Colon (tissue), 2 donors: ENCODE measurements around the gene MAP7.
"Not testable (repeated sequence)": the region's sequence is repeated elsewhere in the genome, so short reads cannot be mapped to it uniquely, and the experiment has no call there.

Experiments
- FAIRE-seq: peaks from 2 replicates; lab custom pipeline; 2012; peaks lifted over from hg19 to GRCh38; lab: Jason Lieb, UNC
- donor health status: control.
- donor health status: control.

Gene MAP7

DNA sequence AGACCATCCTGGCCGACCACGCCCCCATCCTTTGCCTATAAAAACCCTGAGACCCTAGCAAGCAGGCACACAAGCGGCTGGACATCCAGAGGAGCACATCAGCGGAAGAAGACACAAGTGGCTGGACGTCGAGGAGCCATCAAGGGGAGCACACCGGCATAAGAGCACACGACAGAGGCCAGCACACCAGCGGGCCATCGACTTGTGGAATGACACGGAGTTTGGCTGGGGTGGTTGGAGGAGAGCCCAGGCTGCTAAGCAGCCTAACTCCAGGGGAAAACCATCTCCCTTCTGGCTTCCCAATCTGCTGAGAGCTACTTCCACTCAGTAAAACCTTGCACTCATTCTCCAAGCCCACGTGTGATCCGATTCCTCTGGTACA is 215.8 kb downstream of the MAP7 start:
- FAIRE-seq, result no peak

DNA sequence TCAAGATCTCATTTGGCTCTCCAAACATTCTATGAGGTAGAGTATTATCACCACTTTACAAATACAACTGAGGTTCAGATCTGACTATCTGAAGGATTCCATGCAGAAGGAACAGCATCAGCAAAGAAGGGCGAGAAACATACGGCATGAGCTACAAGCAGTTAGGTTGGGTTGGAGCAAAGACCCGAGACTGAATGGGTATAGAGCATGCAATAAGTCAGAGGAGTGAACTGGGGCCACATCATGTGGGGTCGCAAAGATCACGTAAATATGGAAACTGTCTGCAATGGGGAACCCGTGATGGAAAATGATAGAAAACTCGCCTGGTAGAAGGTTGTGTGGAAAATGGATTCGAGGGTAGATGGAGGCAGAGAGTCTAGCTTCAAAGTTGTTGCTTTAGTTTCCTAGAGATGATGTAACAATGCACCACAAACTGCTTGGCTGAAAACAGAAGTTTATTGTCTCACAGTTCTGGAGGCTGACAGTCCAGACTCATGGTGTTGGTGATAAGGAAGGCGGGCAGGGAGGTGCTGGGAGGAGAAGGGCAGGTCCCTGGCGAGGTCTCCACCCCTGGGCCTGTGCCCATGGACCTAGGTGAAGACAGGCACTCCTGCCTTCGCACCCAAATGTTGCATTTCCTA is 216.3 kb downstream of the MAP7 start:
- no peak for FAIRE-seq

DNA sequence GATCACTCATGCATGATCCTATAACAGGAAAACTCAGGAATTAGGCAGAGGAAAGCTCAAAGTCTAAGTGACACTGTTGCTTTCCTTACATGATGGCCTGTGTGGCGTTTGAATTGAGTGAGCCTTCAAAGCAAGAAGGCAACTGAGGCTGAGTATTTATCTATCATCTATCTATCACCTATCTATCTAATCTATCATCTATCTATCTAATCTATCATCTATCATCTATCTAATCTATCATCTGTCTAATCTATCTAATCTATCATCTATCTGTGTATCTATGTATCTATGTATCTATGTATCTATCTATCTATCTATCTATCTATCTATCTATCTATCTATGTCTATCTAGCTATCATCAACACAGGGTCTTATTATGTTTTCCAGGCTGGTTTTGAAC is 218.8 kb downstream of the MAP7 start:
- no peak for FAIRE-seq

DNA sequence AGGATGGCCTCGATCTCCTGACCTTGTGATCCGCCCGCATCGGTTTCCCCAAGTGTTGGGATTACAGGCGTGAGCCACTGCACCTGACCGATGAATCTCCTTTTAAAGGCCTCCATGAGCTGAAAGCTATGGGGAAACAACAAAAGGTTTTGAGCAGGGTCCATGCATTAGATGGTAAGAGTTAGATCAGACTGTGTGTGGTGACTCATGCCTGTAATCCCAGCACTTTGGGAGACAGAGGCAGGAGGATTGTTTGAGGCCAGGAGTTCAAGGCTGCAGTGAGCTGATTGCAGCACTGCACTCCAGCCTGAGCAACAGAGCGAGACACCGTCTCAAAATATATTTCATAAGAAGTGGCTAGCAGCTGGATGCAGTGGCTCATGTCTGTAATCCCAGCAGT is 219.6 kb downstream of the MAP7 start:
- FAIRE-seq, result no peak

DNA sequence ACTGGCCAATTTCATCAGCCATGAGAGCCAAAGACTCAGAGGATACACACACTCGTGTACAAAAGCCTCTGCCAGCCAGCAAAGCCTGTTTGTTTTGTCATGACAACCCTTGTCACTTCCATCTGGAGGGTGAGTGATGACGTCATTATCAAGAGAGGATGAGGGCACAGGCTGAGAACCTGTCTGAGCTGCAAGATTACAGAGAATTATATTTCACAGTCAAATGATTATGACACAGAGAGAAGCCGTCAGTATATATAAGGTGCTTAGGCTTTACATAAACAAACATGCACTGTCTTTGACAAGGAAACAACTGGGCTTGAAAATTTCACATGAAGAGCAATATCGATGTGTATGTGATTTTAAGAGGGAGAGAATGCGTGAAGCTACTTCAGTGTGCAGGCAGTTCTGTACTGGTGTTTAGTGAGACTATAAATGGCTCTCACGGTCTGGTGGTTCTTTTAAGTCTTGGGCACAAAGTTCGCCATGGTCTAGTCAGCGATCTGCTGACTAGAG is 224.1 kb downstream of the MAP7 start:
- no peak for FAIRE-seq

DNA sequence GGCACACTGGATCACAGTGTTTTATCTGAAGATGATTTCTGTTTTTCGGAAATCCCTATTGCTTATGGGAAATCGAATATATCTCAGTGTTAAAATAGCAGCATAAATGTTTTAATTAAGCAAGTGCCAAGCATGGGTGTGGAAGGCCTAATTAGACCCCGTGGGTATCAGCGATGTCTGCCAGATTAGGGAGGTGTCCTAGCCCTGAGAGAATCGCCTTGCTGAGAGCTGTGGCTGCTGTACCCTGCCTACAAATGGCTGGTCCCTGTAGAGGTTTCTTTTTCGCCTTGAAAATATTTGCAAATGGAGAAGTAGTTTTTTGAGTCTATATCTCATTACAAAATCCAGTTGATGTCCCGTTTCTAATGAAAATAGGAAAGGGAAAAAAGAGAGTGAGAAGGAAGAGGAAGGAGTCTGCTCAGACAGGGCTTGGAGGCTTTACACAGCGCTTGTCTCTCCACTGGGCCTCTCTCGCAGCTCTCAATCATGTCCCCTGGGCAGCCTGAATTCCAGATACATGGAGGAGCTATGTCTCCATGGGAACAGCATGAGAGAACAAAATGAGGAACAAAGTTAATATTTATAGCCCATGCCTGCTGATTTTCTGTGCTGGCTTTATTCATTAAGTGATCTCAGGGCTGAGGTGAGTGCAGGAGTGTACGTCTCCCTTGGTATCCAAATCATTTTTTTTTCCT is 225.4 kb downstream of the MAP7 start:
- FAIRE-seq, result no peak

DNA sequence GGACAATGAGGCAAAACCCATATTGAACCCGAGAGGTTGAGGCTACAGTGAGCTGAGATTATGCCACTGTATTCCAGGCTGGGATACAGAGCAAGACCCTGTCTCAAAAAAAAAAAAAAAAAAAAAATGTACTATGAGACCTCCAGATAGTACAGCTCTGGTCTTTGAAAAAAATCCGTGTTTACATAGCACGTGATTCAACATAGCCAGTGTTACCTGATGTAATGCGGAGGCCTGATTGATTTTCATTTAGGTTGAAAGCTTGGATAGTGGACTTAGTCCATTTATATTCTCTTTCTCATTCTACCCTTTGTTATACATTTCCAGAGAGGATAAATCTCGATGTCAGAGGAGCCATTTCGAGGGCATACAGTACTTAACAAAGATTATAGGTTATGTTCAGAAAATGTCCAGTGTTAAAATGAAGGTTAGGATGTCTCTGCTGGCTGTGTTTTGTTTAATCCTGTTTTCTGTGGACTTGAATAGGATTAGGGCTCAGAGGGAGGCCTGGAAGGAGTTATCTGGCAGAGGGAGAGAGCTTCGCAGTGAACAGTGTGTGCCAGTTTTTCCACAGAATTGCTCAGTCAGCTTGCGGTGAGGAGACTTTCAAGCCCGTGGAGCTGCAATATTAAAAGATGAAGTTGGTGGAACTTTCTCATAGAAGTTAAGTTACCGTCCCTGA is 226.7 kb downstream of the MAP7 start:
- no peak for FAIRE-seq

DNA sequence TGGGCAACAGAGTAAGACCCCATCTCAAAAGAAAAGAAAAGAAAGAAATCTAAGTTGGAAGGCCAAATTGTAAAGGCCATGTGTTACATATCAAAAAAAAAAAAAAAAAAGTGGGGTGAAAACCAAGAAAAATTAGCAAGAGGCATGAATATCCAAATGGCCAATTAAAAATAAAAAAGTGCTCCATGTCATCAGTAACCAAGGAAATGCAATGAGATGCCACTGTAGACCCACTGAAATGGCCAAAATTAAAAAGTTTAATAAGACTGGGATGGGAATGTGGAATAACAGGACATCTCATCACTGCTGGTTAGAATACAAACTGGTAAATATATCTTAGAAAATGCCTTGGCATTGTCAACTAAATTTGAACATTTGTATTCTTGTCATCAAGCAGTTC is 230.5 kb downstream of the MAP7 start:
- FAIRE-seq, result no peak

GRCh38 chr6:136318676-136319075 is 231.5 kb downstream of the MAP7 start:
- FAIRE-seq, result no peak

DNA sequence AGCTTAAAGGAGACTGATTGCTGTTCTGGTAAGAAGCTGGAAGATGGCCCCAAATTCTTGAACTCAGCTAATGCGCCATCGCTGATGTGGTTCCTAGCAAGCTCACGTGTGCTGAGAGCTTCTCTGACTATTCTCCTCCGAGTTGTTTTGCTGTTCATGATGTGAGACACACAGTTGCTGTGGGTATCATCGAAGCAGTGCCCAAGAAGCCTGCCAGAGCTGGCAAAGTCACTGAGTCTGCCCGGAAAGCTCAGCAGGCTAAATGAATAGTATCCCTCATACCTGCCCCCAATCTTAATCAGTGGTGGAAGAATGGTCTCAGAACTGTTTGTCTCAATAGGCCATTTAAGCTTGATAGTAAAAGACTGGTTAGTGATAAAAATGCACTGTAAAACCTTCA is 232.3 kb downstream of the MAP7 start:
- FAIRE-seq, result no peak

DNA sequence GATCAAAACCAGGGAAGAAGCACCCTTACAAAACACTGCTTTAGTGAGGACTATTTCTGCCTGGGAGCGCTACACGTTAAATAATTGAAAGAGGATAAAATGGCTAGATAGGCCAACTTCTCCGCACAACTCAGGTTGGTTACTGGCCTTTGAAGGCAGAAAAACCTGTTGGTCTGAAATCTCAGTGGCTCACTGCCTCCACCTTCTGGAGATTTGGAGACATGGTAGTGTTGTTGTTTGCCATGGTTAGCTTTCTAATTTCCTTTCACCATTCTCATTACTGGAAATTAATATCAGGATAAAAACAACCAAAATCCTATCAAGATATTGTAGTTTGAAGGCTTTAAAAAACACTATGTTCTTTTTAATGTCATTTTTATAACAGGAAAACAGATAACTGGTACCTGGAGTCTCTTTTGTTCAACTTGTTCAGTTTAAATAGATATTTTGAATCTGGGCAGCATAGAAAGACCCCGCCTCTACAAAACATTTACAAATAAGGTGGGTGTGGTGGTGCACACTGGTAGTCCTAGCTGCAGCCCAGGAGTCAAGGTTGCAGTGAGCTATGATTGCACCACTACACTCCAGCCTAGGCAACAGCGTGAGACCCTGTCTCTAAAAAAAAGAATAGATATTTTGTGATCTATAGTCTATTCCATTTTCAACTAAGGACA is 233.1 kb downstream of the MAP7 start:
- peak; percentile 80 for FAIRE-seq

- FAIRE-seq, result no peak
These were observed 234.6 kb downstream of the MAP7 start for GRCh38 chr6:136315594-136315993.

DNA sequence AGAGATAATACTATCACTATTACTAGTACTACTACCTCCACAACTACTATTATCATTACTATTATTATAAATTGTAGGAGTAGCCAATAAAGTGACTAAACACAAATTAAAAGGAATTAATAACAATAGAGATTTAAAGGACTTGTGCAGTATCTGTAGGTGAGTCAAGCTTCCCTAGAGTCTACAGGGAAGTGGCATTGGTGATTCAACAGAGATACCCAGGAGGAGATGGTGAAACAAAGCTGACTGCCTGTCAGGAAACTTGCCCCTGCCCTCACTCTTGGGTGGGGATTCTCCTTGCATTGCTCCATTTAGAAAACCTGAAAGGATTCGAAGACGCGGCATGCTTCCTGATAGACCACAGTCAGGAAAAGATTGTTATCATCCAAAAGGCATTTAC is 237.2 kb downstream of the MAP7 start:
- no peak for FAIRE-seq

DNA sequence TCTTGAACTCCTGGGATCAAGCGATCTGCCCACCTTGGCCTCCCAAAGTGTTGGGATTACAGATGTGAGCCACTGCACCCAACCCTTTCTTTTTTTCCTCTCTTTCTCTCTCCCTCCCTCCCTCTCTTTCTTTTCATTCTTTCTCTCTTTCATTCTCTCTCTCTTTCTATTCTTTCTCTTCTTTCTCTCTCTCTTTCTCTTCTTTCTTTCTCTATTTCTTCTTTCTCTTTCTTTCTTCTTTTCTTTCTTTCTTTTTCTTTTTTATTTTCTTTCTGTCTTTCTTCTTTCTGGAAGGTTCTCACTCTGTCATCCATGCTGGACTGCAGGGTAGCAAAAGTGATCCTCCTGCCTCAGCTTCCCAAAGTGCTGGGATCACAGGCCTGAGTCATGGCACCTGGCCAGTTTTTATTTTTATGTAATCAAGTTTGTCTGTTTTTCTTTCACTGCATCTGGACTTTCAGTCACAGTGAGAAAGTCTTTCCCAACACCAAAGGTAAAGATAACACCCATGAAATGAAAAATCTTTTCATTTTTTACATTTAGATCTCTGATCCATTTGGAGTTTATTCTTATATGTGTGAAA is 240.4 kb downstream of the MAP7 start:
- no peak for FAIRE-seq

GRCh38 chr6:136309171-136309570 is 241.1 kb downstream of the MAP7 start:
- no peak for FAIRE-seq

DNA sequence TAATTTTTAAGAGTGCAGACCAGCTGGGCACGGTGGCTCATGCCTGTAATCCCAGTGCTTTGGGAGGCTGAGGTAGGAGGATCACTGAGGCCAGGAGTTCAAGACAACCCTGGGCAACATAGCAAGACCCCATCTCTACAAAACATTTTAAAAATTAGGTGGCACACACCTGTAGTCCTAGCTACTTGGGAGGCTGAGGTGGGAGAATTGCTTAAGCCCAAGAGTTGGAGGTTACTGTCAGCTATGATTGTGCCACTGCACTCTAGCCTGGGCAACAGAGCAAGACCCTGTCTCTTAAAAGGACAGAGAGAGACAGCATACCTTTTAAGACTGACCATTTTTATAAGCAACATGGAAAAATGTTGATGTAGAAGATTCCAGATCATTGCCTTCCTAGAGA is 241.8 kb downstream of the MAP7 start:
- FAIRE-seq, result not testable (repeated sequence)

- FAIRE-seq, result no peak
These were observed 242.9 kb downstream of the MAP7 start for GRCh38 chr6:136307351-136307750.

- no peak for FAIRE-seq
These were observed 243.8 kb downstream of the MAP7 start for GRCh38 chr6:136306466-136306865.

GRCh38 chr6:136304410-136304809 is 245.8 kb downstream of the MAP7 start:
- FAIRE-seq, result no peak

DNA sequence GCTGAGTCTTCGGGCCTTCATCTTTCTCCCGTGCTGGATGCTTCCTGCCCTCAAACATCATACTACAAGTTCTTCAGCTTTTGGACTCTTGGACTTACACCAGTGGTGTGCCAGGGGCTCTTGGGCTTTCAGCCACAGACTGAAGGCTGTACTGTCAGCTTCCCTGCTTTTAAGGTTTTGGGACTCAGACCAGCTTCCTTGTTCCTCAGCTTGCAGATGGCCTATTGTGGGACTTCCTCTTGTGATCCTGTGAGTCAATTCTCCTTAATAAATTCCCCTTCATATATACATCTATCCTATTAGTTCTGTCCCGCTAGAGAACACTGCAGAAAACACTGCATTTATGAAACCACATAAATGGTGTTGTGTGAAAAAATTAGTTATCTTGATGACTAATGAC is 246.7 kb downstream of the MAP7 start:
- FAIRE-seq, result no peak

DNA sequence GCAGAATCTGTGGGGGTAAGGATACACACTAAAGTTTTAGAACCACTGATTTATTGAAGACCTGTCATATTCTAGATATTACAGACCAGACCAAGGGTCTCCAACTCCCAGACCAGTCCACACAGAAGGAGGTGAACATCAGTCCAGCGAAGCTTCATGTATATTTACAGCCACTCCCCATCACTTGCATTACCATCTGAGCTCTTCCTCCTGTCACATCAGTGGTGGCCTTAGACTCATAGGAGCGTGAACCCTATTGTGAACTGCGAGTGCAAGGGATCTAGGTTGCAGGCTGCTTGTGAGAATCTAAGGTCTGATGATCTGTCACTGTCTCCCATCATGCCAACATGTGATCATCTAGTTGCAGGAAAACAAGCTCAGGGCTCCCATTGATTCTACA is 255.6 kb downstream of the MAP7 start:
- no peak for FAIRE-seq
